Epithelial cell of proximal tubule (primary cell): ENCODE measurements around the gene IFT122. TPM values are rescaled to one million over a fixed set of nuclear protein-coding genes. Genes with fewer than 3 reads are reported as not detected.
"Not testable (repeated sequence)": the region's sequence is repeated elsewhere in the genome, so short reads cannot be mapped to it uniquely, and the experiment has no call there.

ENCODE experiments used
- DNase-seq: peaks from one replicate; pipeline ENCODE4 v3.0.0-alpha.2; 2011; ENCODE audit warnings: low read depth
- H3K4me3 ChIP-seq: 2 replicates; pipeline ENCODE4 v1.5.1; 2011; ENCODE audit warnings: low read depth, mild to moderate bottlenecking, low read length
- total RNA-seq: library from RNA; depleted of rRNA; stranded (reverse); fragments of >200 nt; gene quantifications from 2 replicates; pipeline ENCODE4 v1.2.3, GENCODE V29; 2015
- TF ChIP-seq, protein P1 (sequence below): conservative IDR thresholded peaks from 2 replicates; pipeline ENCODE4 v1.5.1; 2012; ENCODE audit warnings: low read depth, mild to moderate bottlenecking, low read length

Gene IFT122
- total RNA-seq, 1 donor from 2014 or later, result 15.2 TPM

DNA sequence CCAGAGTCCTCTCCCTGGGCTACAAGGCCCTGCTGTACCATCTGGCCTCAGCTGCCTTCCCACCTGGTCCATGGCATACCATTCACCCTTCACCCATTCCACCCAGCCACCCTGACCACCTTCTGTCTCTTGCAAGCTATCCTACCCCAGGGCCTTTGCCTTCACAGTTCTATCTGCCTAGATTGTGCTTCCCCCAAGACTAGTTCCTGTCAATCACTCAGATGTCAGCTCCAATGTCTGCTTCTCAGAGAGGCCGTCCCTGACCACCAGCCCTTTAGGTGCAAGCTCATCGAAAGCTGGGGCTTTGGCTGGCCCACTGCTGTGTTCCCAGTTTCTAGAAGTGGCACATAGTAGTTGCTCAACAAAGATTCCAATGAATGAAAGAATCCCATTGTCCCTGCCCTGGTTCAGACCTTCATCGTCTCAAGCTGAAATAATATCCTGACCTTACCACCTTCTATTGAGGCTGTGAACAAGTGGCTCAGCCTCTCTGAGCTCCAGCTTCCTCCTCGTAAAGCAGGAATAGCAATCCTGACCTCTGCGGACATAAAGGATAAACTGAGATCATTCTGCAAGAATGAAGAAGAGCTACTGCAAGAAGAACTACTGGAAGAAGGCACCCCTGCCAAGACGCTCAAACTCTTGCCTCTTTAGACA is 27.4 kb upstream of the IFT122 start:
- H3K4me3 ChIP-seq, result no peak overlapping the region
- no peak for DNase-seq
- TF ChIP-seq, protein P1, sequence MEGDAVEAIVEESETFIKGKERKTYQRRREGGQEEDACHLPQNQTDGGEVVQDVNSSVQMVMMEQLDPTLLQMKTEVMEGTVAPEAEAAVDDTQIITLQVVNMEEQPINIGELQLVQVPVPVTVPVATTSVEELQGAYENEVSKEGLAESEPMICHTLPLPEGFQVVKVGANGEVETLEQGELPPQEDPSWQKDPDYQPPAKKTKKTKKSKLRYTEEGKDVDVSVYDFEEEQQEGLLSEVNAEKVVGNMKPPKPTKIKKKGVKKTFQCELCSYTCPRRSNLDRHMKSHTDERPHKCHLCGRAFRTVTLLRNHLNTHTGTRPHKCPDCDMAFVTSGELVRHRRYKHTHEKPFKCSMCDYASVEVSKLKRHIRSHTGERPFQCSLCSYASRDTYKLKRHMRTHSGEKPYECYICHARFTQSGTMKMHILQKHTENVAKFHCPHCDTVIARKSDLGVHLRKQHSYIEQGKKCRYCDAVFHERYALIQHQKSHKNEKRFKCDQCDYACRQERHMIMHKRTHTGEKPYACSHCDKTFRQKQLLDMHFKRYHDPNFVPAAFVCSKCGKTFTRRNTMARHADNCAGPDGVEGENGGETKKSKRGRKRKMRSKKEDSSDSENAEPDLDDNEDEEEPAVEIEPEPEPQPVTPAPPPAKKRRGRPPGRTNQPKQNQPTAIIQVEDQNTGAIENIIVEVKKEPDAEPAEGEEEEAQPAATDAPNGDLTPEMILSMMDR, result no peak

DNA sequence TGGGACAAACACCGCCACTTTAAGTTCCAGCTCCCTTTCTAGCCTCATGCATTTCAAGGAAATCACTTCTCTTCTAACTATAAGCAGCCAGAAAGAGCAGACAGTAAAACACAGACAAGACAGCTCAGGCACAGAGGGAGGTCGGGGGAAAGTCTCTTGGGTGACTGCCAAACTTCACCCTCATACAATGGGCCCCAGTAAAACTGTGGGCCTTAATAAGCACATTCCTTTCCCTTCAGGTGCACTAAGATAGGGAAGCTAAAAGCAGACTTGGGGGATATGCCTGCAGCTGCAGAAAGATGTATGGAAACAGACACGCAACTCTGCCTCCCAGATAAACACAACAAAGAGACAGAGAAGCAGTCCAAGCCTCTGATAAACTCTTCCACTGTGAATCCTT is 26.8 kb upstream of the IFT122 start:
- not testable (repeated sequence) for H3K4me3 ChIP-seq, DNase-seq

DNA sequence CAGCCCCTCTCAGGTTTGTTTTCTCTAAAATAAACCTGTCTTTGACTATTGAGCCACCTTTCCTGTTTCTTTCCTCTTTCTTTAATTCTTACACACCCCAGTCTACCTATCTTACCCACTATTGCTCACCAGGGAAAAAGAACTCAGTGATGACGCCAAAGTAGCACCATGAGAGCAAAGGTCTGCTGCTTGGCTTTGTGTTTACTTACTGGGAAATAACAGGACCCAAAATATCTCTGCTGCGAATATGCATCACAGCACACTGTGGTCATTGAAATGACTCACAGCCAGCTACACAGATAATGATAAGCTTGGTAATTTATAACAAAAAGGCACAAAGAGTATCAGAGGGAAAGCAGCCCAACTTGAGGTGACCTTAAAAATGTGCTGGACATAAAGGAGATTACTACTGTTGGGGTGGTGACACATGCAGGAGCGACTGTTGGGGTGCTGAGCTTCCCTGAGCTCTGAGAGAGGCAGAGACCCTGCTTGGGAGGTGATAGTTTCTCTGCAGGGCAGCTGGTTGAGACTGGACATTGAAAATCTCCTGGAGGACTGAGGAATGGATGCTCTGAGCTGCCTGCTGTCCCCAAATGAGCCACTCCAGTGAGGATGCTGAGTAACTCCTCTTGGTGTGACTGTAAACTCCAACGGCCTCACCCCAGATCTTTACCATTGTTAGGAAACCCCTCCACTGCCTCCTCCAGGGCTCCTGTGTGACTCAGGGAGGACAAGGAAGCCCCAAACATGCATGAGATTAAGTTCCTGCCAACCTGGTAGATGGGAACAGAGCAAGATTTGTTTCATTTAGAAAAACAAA is 26.1 kb upstream of the IFT122 start:
- no peak overlapping the region for H3K4me3 ChIP-seq
- DNase-seq, result peak; percentile 93
- TF ChIP-seq, protein P1, result no peak

DNA sequence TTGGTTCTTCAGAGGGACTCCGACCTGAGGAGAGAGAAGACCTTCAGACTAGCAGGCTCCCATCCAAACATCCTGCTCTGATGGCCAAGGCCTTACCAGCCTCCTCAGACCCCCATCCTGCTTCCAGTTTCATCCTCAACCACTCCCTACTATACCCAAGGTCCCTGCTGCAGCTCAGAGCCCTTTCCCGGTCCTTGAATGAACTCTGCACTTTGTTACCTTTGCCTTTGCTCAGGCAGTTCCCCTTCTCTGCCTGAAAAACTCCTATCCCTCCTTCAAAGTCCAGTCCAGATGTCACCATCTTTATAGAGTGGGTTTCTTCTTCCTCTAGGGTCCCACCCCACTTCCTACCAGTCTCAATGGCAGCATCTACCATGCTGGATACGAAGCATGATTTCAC is 24.6 kb upstream of the IFT122 start:
- TF ChIP-seq, protein P1, result no peak
- H3K4me3 ChIP-seq, result no peak overlapping the region
- DNase-seq, result no peak

DNA sequence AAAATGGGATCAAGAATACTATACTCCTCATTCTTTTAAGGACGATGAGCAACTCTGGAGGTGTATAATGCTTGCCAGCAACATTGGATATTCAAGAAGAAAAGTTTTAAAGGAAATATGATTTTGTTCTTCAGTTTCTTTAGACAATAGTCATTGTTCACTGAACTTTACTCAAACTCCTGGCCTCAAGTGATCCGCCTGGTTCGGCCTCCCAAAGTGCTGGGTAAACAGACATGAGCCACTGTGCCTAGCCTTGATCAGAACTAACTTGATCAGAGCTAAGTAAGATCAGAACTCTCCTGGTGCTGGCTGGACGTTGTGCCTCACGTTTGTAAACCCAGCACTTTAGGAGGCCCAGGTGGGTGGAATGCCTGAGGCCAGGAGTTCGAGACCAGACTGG is 24.2 kb upstream of the IFT122 start:
- no peak overlapping the region for H3K4me3 ChIP-seq
- no peak for DNase-seq
- TF ChIP-seq, protein P1, result no peak

DNA sequence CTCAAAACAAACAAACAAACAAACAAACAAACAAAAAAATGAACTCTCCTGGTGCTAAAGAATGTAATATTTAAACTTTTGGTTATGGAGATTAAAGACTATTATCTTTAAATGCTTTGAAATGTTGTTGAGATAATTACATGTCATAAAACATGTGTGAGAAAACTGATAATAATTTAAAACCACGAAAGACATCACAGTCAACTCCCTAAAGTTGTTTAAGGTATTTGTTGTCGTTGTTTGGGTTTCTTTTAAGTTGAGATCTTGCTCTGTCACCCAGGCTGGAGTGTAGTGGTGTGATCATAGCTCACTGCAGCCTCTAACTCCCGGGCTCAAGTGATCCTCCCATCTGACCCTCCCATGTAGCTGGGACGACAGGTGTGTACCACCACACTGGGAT is 23.6 kb upstream of the IFT122 start:
- TF ChIP-seq, protein P1, result no peak
- no peak for DNase-seq
- H3K4me3 ChIP-seq, result no peak overlapping the region

DNA sequence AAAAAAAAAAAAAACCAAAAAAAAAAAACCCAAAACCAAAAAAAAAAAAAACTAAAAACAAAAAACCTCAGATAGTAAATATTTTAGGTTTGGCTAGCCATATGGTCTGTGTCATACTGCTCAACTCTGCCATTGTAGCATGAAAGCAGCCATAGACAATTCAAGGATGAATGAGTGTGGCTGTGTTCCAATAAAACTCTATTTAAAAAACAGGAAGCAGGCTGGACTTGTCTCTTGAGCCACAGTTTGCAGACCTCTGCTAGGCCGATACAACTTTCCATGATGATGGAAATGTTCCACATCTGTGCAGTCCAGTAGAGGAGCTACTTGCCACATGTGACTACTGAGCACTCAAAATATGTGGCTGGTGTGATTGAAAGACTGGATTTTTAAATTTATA is 22.7 kb upstream of the IFT122 start:
- no peak for DNase-seq
- TF ChIP-seq, protein P1, result no peak
- H3K4me3 ChIP-seq, result no peak overlapping the region
